A673 (cell line): ENCODE data around the gene FMC1.

Source experiments
- EZH2 ChIP-seq: fragments of 200-600 bp; sonication (generic); IDR thresholded peaks from 2 replicates; pipeline ENCODE4 v1.6.1; 2017; ENCODE audit warnings: borderline replicate concordance, low read depth, mild to moderate bottlenecking, mixed read lengths, antibody characterized with exemption, low read length; ENCODE audit not compliant: poor library complexity, severe bottlenecking
- TF ChIP-seq, protein P1 (sequence below): fragments of 300-800, 200-600 bp; sonication (generic); conservative IDR thresholded peaks from 2 replicates; pipeline ENCODE4 v1.5.1; 2017; ENCODE audit warnings: low read depth, mild to moderate bottlenecking, antibody characterized with exemption, low read length, moderate library complexity, mixed read lengths

GRCh38 chr7:139365336-139365735 is 24.2 kb downstream of the FMC1 start:
- no peak for TF ChIP-seq EZH2
- TF ChIP-seq, protein P1, sequence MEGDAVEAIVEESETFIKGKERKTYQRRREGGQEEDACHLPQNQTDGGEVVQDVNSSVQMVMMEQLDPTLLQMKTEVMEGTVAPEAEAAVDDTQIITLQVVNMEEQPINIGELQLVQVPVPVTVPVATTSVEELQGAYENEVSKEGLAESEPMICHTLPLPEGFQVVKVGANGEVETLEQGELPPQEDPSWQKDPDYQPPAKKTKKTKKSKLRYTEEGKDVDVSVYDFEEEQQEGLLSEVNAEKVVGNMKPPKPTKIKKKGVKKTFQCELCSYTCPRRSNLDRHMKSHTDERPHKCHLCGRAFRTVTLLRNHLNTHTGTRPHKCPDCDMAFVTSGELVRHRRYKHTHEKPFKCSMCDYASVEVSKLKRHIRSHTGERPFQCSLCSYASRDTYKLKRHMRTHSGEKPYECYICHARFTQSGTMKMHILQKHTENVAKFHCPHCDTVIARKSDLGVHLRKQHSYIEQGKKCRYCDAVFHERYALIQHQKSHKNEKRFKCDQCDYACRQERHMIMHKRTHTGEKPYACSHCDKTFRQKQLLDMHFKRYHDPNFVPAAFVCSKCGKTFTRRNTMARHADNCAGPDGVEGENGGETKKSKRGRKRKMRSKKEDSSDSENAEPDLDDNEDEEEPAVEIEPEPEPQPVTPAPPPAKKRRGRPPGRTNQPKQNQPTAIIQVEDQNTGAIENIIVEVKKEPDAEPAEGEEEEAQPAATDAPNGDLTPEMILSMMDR = no peak
